Ishikawa (cell line): ENCODE results near the gene ZFP92.

Experiments used
- CEBPB ChIP-seq: IDR thresholded peaks from 2 replicates; pipeline ENCODE4 v1.6.1; 2012
- CREB1 ChIP-seq: IDR thresholded peaks from 2 replicates; pipeline ENCODE4 v1.6.1; 2012; ENCODE audit warnings: low read depth
- EGR1 ChIP-seq: IDR thresholded peaks from 2 replicates; pipeline ENCODE4 v1.6.1; 2012
- EP300 ChIP-seq: IDR thresholded peaks from 2 replicates; pipeline ENCODE4 v1.6.1; 2012; ENCODE audit warnings: borderline replicate concordance
- MAX ChIP-seq: IDR thresholded peaks from 2 replicates; pipeline ENCODE4 v1.6.1; 2012
- NFIC ChIP-seq: IDR thresholded peaks from 2 replicates; pipeline ENCODE4 v1.6.1; 2012
- RAD21 ChIP-seq: IDR thresholded peaks from 2 replicates; pipeline ENCODE4 v1.6.1; 2012; ENCODE audit warnings: low read depth
- REST ChIP-seq: IDR thresholded peaks from 2 replicates; pipeline ENCODE4 v1.6.1; 2012; ENCODE audit warnings: low read depth, mild to moderate bottlenecking
- TAF1 ChIP-seq: IDR thresholded peaks from 2 replicates; pipeline ENCODE4 v1.6.1; 2012; ENCODE audit warnings: low read depth, mild to moderate bottlenecking
- TCF12 ChIP-seq: IDR thresholded peaks from 2 replicates; pipeline ENCODE4 v1.6.1; 2012; ENCODE audit warnings: low read depth
- TEAD4 ChIP-seq: IDR thresholded peaks from 2 replicates; pipeline ENCODE4 v1.6.1; 2012
- USF1 ChIP-seq: IDR thresholded peaks from 2 replicates; pipeline ENCODE4 v1.6.1; 2012
- YY1 ChIP-seq: IDR thresholded peaks from 2 replicates; pipeline ENCODE4 v1.6.1; 2012; ENCODE audit warnings: low read depth
- ZBTB7A ChIP-seq: IDR thresholded peaks from 2 replicates; pipeline ENCODE4 v1.6.1; 2012; ENCODE audit warnings: low read depth

GRCh38 chrX:153441296-153441695, 30.0 kb downstream of the ZFP92 start:
- TF ChIP-seq REST: no peak
- TF ChIP-seq CREB1: no peak
- no peak for TF ChIP-seq ZBTB7A
- no peak for TF ChIP-seq RAD21
- no peak for TF ChIP-seq MAX
- no peak for TF ChIP-seq EP300
- TF ChIP-seq YY1: no peak
- TF ChIP-seq TCF12: no peak
- TF ChIP-seq TAF1: no peak
- TF ChIP-seq TEAD4: no peak
- TF ChIP-seq EGR1: no peak
- no peak for TF ChIP-seq USF1
- no peak for TF ChIP-seq NFIC
- TF ChIP-seq CEBPB: no peak
